ENCODE data around the gene EN2. TPM values are rescaled to one million over a fixed set of nuclear protein-coding genes. Genes with fewer than 3 reads are reported as not detected.

Gene EN2
- total and polyA plus RNA-seq, 2 of the 13 experiments (the other 11 are each of a cell fraction or from before 2014, with no cell fraction given): not detected

GRCh38 chr7:155470686-155471638 is 13.0 kb downstream of the EN2 start:
- Histone ChIP-seq H3K4me2 (ENCODE audit: low read depth, low read length) (no peak overlapping the region), H3K27ac (ENCODE audit: extremely low read length, insufficient read depth, low read length) (no peak overlapping the region), H3K9me3 (ENCODE audit: low read length) (no peaks in the 10 kb centered on the region), H4K20me1 (ENCODE audit: insufficient read depth, low read length) (peaks cover 4% of the 10 kb centered on the region; the same call in 1 of the 2 replicates), H3K4me3 (replicated peaks in 1 of 3; ENCODE audit: insufficient read depth in 1 of 3, low read depth in 2 of 3, low read length in 3 of 3) (no peak overlapping the region), H3K36me3 (replicated peaks in 1 of 2; ENCODE audit: control insufficient read depth in 1 of 2, insufficient read depth in 2 of 2, low read length in 2 of 2) (no peaks in the 10 kb centered on the region), H2AFZ (ENCODE audit: low read length) (no peak overlapping the region), H3K4me1 (ENCODE audit: insufficient read depth, low read length) (no peaks in the 10 kb centered on the region), H3K79me2 (ENCODE audit: insufficient read depth, low read length) (no peaks in the 10 kb centered on the region), H3K9ac (ENCODE audit: insufficient read depth, low read depth, low read length) (no peak overlapping the region), H3K27me3 (ENCODE audit: control insufficient read depth in 1 of 2, insufficient read depth in 2 of 2, low read length in 2 of 2) (peaks cover 18 to 97% of the 10 kb centered on the region in 2 experiments; a peak in 4 of 5 replicates)
- DNase-seq (ENCODE audit: low spot score) (no peak), FAIRE-seq (no peak), ATAC-seq (no peak)
- ChIA-PET POLR2A (no interaction called here), CTCF (ENCODE audit: low intra/inter-chr PET ratio, low total read pairs) (no interaction called here)
- intact Hi-C loops (cut with micrococcal nuclease; ENCODE audit: unreplicated experiment) (no loop called here), in situ Hi-C loops (cut with HindIII; ENCODE audit: extremely low pct_ligation_motif_present, low pct_unique_long_range_greater_than_20kb) (no loop called here)
- no TSS peak for BruUV-seq (replicated peaks)
- no peak for TF ChIP-seq KLF11 (CRISPR knock-in tag; IDR thresholded peaks at IDR 0.05)
- TF ChIP-seq SALL2 (CRISPR knock-in tag; IDR thresholded peaks at IDR 0.05): no peak
- no peak for TF ChIP-seq HINFP (CRISPR knock-in tag; IDR thresholded peaks at IDR 0.05; ENCODE audit: low read depth)
- TF ChIP-seq ARID3A (IDR thresholded peaks at IDR 0.05; ENCODE audit: low read depth, low read length): no peak
- no peak for TF ChIP-seq ZSCAN31 (CRISPR knock-in tag; IDR thresholded peaks at IDR 0.05; ENCODE audit: low read depth)
- TF ChIP-seq PAWR (CRISPR knock-in tag; IDR thresholded peaks at IDR 0.05; ENCODE audit: borderline replicate concordance): no peak
- TF ChIP-seq KLF16 (CRISPR knock-in tag; IDR thresholded peaks at IDR 0.05): no peak
- no peak for TF ChIP-seq ZNF83 (CRISPR knock-in tag; IDR thresholded peaks at IDR 0.05; ENCODE audit: borderline replicate concordance)
- TF ChIP-seq SKI (IDR thresholded peaks at IDR 0.05; ENCODE audit: partially characterized antibody): no peak
- no peak for TF ChIP-seq DPF2 (CRISPR knock-in tag; IDR thresholded peaks at IDR 0.05; ENCODE audit: borderline replicate concordance, low read depth)
- TF ChIP-seq ZBTB8A (CRISPR knock-in tag; IDR thresholded peaks at IDR 0.05; ENCODE audit: borderline replicate concordance, low read depth): no peak
- no peak for TF ChIP-seq RARA (CRISPR knock-in tag; IDR thresholded peaks at IDR 0.05)
- no peak for TF ChIP-seq ARNT (IDR thresholded peaks at IDR 0.05)
- TF ChIP-seq ZZZ3 (CRISPR knock-in tag; IDR thresholded peaks at IDR 0.05; ENCODE audit: borderline replicate concordance): no peak
- no peak for TF ChIP-seq ZNF556 (CRISPR knock-in tag; IDR thresholded peaks at IDR 0.05; ENCODE audit: borderline replicate concordance)
- TF ChIP-seq PPARG (CRISPR knock-in tag; conservative IDR thresholded peaks at IDR 0.05): no peak
- no peak for TF ChIP-seq RFX5 (IDR thresholded peaks at IDR 0.05; ENCODE audit: low read depth, low read length)
- TF ChIP-seq ZMYM3 (CRISPR knock-in tag; IDR thresholded peaks at IDR 0.05): no peak
- no peak for TF ChIP-seq THAP8 (CRISPR knock-in tag; IDR thresholded peaks at IDR 0.05; ENCODE audit: borderline replicate concordance)
- WGBS (ENCODE audit: low lambda C conversion rate): 31% methylated on average over 19 of the region's 24 CpGs

All from HepG2 (cell line).